Measurements from ENCODE around the gene THRB.

Gene THRB

GRCh38 chr3:24255414-24255813, 239.2 kb downstream of the THRB start:
- no peak for DNase-seq

GRCh38 chr3:24254649-24255048, 240.0 kb downstream of the THRB start:
- DNase-seq: no peak

- no peak for DNase-seq
Observed at GRCh38 chr3:24253336-24253735, 241.3 kb downstream of the THRB start.

- DNase-seq: no peak
Observed at GRCh38 chr3:24249523-24249922, 245.1 kb downstream of the THRB start.

- DNase-seq: no peak
Observed at GRCh38 chr3:24245056-24245455, 249.6 kb downstream of the THRB start.

- DNase-seq: no peak
Observed at GRCh38 chr3:24244491-24244890, 250.2 kb downstream of the THRB start.

GRCh38 chr3:24242012-24242698, 252.5 kb downstream of the THRB start:
- DNase-seq: no peak

GRCh38 chr3:24240306-24240705, 254.3 kb downstream of the THRB start:
- no peak for DNase-seq

GRCh38 chr3:24237971-24238706, 256.5 kb downstream of the THRB start:
- DNase-seq: peak; percentile 23 to 27

- no peak for DNase-seq
Observed at GRCh38 chr3:24235121-24235520, 259.5 kb downstream of the THRB start.

- DNase-seq: no peak
Observed at GRCh38 chr3:24232784-24233183, 261.9 kb downstream of the THRB start.

- DNase-seq: no peak
Observed at GRCh38 chr3:24229468-24230221, 265.0 kb downstream of the THRB start.

- DNase-seq: no peak
Observed at GRCh38 chr3:24227635-24228034, 267.0 kb downstream of the THRB start.

GRCh38 chr3:24226397-24226796, 268.3 kb downstream of the THRB start:
- DNase-seq: no peak

- no peak for DNase-seq
Observed at GRCh38 chr3:24225385-24225950, 269.2 kb downstream of the THRB start.

GRCh38 chr3:24224666-24225384, 269.8 kb downstream of the THRB start:
- no peak for DNase-seq

- DNase-seq: no peak
Observed at GRCh38 chr3:24222165-24222805, 272.4 kb downstream of the THRB start.

GRCh38 chr3:24220859-24221657, 273.6 kb downstream of the THRB start:
- DNase-seq: no peak

GRCh38 chr3:24215502-24215901, 279.1 kb downstream of the THRB start:
- no peak for DNase-seq

GRCh38 chr3:24211381-24211780, 283.3 kb downstream of the THRB start:
- DNase-seq: no peak

GRCh38 chr3:24202071-24202470, 292.6 kb downstream of the THRB start:
- no peak for DNase-seq
